K562 (cell line): ENCODE measurements around the gene ABCA13. TPM values are rescaled to one million over a fixed set of nuclear protein-coding genes. Genes with fewer than 3 reads are reported as not detected.

Source experiments
- ATAC-seq: fragments of 200-7000 bp; cut with Tn5 transposase; 3 replicates; pipeline ENCODE4 v1.9.1; 2020; ENCODE audit warnings: moderate library complexity
- BruUV-seq: library from RNA; stranded (reverse); fragments of 400-500 nt; replicated peaks from 2 replicates; lab custom pipeline; 2021; lab: Mats Ljungman, UMichigan
- CTCF ChIA-PET: fragments of 300-600 bp; formaldehyde crosslinking; extraction: SDS; loops from one replicate; lab custom pipeline; 2021; ENCODE audit warnings: low intra/inter-chr PET ratio; lab: Yijun Ruan, JAX
- POLR2A ChIA-PET: fragments of 300-600, 350-650 bp; sonication (Branson Sonifier 250); formaldehyde crosslinking; extraction: SDS; loops from one replicate; lab custom pipeline; 2021; ENCODE audit warnings: antibody characterized with exemption, inconsistent platforms; lab: Yijun Ruan, JAX
- DNase-seq, 4 experiments: peaks; one replicate each; pipeline versions ENCODE4 v3.0.0 to v3.0.0-alpha.2; 2011 to 2018; ENCODE audit warnings: low spot score in 3 of 4, mixed read lengths in 3 of 4; ENCODE audit errors: extremely low read depth in 1 of 4
- FAIRE-seq: peaks from 2 replicates; lab custom pipeline; 2011; peaks lifted over from hg19 to GRCh38; lab: Jason Lieb, UNC
- H2AFZ ChIP-seq: 2 replicates; pipeline ENCODE4 v1.6.0; 2011; ENCODE audit warnings: low read depth, low read length, control low read depth, inconsistent platforms
- H3K27ac ChIP-seq: fragments of 200-600 bp; 3 replicates; pipeline ENCODE4 v1.8.0; 2011; ENCODE audit warnings: low read depth, mild to moderate bottlenecking, control low read depth, inconsistent platforms, low read length, moderate library complexity, mixed read lengths; ENCODE audit errors: extremely low read depth
- H3K27me3 ChIP-seq, 2 experiments: fragments of 300-600 bp in 1 of 2; 2 replicates in 1 of 2; 3 replicates in 1 of 2; pipeline versions ENCODE4 v1.6.0 to v1.8.0; 2011; ENCODE audit warnings: inconsistent platforms in 2 of 2, low read length in 2 of 2, mild to moderate bottlenecking in 1 of 2, mixed read lengths in 1 of 2, moderate library complexity in 1 of 2; ENCODE audit not compliant: control insufficient read depth in 2 of 2, insufficient read depth in 2 of 2
- H3K36me3 ChIP-seq: fragments of 300-600 bp; 3 replicates; pipeline ENCODE4 v1.8.0; 2011; ENCODE audit warnings: mild to moderate bottlenecking, low read length, inconsistent platforms; ENCODE audit not compliant: control insufficient read depth, insufficient read depth
- H3K4me1 ChIP-seq, 2 experiments: fragments of 200-600 bp in 1 of 2; replicated peaks in 1 of 2; 2 replicates in 1 of 2; 3 replicates in 1 of 2; pipeline versions ENCODE4 v1.5.1 to v1.8.0; 2011; ENCODE audit warnings: inconsistent platforms in 2 of 2, low read length in 2 of 2, mild to moderate bottlenecking in 1 of 2, mixed read lengths in 1 of 2, moderate library complexity in 1 of 2; ENCODE audit not compliant: control insufficient read depth in 2 of 2, insufficient read depth in 2 of 2
- H3K4me2 ChIP-seq: 2 replicates; pipeline ENCODE4 v1.6.1; 2011; ENCODE audit warnings: low read length, control low read depth, inconsistent platforms, mixed read lengths; ENCODE audit not compliant: insufficient read depth
- H3K4me3 ChIP-seq: fragments of 200-600 bp; sonication (generic), shearing (Covaris generic); 2 replicates; pipeline ENCODE4 v1.5.1; 2016; ENCODE audit warnings: control low read depth, inconsistent platforms
- H3K79me2 ChIP-seq: fragments of 200-600 bp; 3 replicates; pipeline ENCODE4 v1.8.0; 2011; ENCODE audit warnings: low read length, inconsistent platforms; ENCODE audit not compliant: control insufficient read depth, insufficient read depth
- H3K9ac ChIP-seq, 2 experiments: 2 replicates each; pipeline versions ENCODE4 v1.6.0 to v1.6.1; 2011; ENCODE audit warnings: low read depth in 2 of 2, low read length in 2 of 2, control low read depth in 1 of 2, inconsistent platforms in 1 of 2, mild to moderate bottlenecking in 1 of 2, mixed read lengths in 1 of 2; ENCODE audit not compliant: insufficient read depth in 1 of 2
- H3K9me1 ChIP-seq: one replicate; pipeline ENCODE4 v1.6.0; 2011; ENCODE audit warnings: inconsistent platforms, mild to moderate bottlenecking, low read length, moderate library complexity; ENCODE audit not compliant: control insufficient read depth, insufficient read depth
- H3K9me3 ChIP-seq: replicated peaks from 2 replicates; pipeline ENCODE4 v1.5.1; 2011; ENCODE audit warnings: low read depth, low read length, inconsistent platforms; ENCODE audit not compliant: control insufficient read depth, insufficient read depth
- H4K20me1 ChIP-seq: replicated peaks from 2 replicates; pipeline ENCODE4 v1.6.1; 2011; ENCODE audit warnings: low read length, inconsistent platforms, mixed read lengths; ENCODE audit not compliant: control insufficient read depth, insufficient read depth
- CBFB ChIP-seq: sonication (generic); formaldehyde crosslinking; IDR thresholded peaks from 2 replicates; pipeline ENCODE4 v1.4.0; 2020; ENCODE audit warnings: mild to moderate bottlenecking, missing genetic modification reagents
- ETV6 ChIP-seq, 3 experiments: fragments of 150-350 bp in 1 of 3; sonication (generic) in 1 of 3; formaldehyde crosslinking in 1 of 3; IDR thresholded peaks; 2 replicates each; pipeline versions ENCODE4 v1.6.1 to v1.8.0; 2014 to 2022; ENCODE audit warnings: borderline replicate concordance in 2 of 3, low read depth in 2 of 3, antibody characterized with exemption in 1 of 3, low read length in 1 of 3, mild to moderate bottlenecking in 1 of 3, missing genetic modification reagents in 1 of 3
- MED1 ChIP-seq: sonication (generic); formaldehyde crosslinking; IDR thresholded peaks from 2 replicates; pipeline ENCODE4 v1.8.1; 2023; ENCODE audit warnings: missing genetic modification reagents, borderline replicate concordance
- PHB2 ChIP-seq: fragments of 450-650 bp; IDR thresholded peaks from 2 replicates; pipeline ENCODE4 v1.6.1; 2017; ENCODE audit warnings: low read depth
- WGBS: fragments of 100-300 bp; shearing (Covaris generic); methylation state at CpG from one replicate; pipeline ENCODE4 v1.1.6; 2016; ENCODE audit warnings: low coverage, mixed read lengths; ENCODE audit not compliant: insufficient coverage; ENCODE audit errors: missing lambda C conversion rate; 5-methylcytosine and 5-hydroxymethylcytosine counted together
- in situ Hi-C: fragments of 300-500 bp; cut with MboI; formaldehyde crosslinking; loops from 4 replicates; pipeline ENCODE4 v1.15.0; 2018; ENCODE audit warnings: inconsistent platforms, mixed read lengths
- intact Hi-C: fragments of 100-400 bp; cut with micrococcal nuclease; formaldehyde crosslinking; loops from 2 replicates; pipeline ENCODE4 v1.14.2; 2022
- polyA plus RNA-seq, 8 experiments: library from polyadenylated mRNA; depleted of rRNA in 4 of 8; stranded (reverse) in 5 of 8; unstranded in 3 of 8; fragments of >200 nt; fragmentation: Nextera tagmentation in 2 of 8; fragmentation: Illumina TruSeq in 1 of 8; extraction: Ambion mirVana in 2 of 8; extraction: Trizol in 1 of 8; gene quantifications; 2 replicates each; pipeline versions ENCODE4 v1.2.1 to v1.2.3, GENCODE V29; 2011 to 2014; ENCODE audit warnings: inconsistent platforms in 1 of 8, missing spikeins in 1 of 8
- total RNA-seq, 7 experiments: library from RNA; depleted of rRNA in 6 of 7; stranded (reverse); fragments of >200 nt in 6 of 7; fragmentation: Illumina TruSeq in 2 of 7; extraction: Trizol in 2 of 7; gene quantifications; 2 replicates each; pipeline versions ENCODE4 v1.2.1 to v1.2.3, GENCODE V29; 2011 to 2021; ENCODE audit warnings: low replicate concordance in 1 of 7
- TF ChIP-seq, protein P1 (sequence below): fragments of 450-650 bp; IDR thresholded peaks from 2 replicates; pipeline ENCODE4 v1.6.1; 2018; ENCODE audit not compliant: partially characterized antibody

The ABCA13 gene
- total and polyA plus RNA-seq, 9 of the 15 experiments (the other 6 are each of a cell fraction or from before 2014, with no cell fraction given) = 0.14 to 1.5 (median 0.38) TPM

DNA sequence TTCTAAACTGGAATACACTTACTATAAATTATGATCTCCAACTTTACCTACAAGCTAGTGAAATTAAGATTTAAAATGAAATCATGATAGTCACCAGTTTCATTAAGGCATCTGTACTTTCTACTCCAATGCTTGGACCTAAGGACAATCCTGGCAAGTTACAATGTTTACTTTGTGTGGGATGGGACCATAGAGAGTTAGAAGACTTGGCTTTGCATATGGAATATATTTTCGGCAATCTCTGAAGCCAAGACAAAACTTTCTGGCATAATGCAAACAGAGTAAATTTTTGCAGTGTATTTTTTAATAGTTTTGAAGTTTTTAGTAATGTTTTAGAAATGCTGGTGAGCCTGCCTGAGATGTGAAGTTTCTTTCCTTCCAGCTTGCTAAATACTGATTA, 248.9 kb downstream of the ABCA13 start:
- no peak overlapping the region for H3K4me2 ChIP-seq
- no peaks in the 10 kb centered on the region for H3K27me3 ChIP-seq
- DNase-seq (no peak), ATAC-seq (no peak), FAIRE-seq (no peak)
- H3K9me3 ChIP-seq = no peaks in the 10 kb centered on the region
- TF ChIP-seq, protein P1, sequence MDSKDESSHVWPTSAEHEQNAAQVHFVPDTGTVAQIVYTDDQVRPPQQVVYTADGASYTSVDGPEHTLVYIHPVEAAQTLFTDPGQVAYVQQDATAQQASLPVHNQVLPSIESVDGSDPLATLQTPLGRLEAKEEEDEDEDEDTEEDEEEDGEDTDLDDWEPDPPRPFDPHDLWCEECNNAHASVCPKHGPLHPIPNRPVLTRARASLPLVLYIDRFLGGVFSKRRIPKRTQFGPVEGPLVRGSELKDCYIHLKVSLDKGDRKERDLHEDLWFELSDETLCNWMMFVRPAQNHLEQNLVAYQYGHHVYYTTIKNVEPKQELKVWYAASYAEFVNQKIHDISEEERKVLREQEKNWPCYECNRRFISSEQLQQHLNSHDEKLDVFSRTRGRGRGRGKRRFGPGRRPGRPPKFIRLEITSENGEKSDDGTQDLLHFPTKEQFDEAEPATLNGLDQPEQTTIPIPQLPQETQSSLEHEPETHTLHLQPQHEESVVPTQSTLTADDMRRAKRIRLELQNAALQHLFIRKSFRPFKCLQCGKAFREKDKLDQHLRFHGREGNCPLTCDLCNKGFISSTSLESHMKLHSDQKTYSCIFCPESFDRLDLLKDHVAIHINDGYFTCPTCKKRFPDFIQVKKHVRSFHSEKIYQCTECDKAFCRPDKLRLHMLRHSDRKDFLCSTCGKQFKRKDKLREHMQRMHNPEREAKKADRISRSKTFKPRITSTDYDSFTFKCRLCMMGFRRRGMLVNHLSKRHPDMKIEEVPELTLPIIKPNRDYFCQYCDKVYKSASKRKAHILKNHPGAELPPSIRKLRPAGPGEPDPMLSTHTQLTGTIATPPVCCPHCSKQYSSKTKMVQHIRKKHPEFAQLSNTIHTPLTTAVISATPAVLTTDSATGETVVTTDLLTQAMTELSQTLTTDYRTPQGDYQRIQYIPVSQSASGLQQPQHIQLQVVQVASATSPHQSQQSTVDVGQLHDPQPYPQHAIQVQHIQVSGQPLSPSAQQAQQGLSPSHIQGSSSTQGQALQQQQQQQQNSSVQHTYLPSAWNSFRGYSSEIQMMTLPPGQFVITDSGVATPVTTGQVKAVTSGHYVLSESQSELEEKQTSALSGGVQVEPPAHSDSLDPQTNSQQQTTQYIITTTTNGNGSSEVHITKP = no peak
- TF ChIP-seq ETV6 (IDR thresholded peaks at IDR 0.05; ENCODE audit: borderline replicate concordance in 1 of 2, low read depth in 2 of 2, low read length in 1 of 2) = no peak
- TF ChIP-seq ETV6 (CRISPR knock-in tag; IDR thresholded peaks at IDR 0.05; ENCODE audit: borderline replicate concordance) = no peak
- no peak for TF ChIP-seq MED1 (CRISPR knock-in tag)
- no peak for TF ChIP-seq CBFB
- no peak for TF ChIP-seq PHB2
- CTCF ChIA-PET = no interaction called here
- H3K9ac ChIP-seq = no peak overlapping the region
- H3K9me1 ChIP-seq = no peaks in the 10 kb centered on the region
- H3K4me3 ChIP-seq = no peak overlapping the region
- H3K36me3 ChIP-seq = no peaks in the 10 kb centered on the region
- H3K4me1 ChIP-seq = no peaks in the 10 kb centered on the region
- POLR2A ChIA-PET = no interaction called here
- no peaks in the 10 kb centered on the region for H4K20me1 ChIP-seq
- intact Hi-C loops (no loop called here), in situ Hi-C loops (no loop called here)
- H3K27ac ChIP-seq = no peak overlapping the region
- H3K79me2 ChIP-seq = no peaks in the 10 kb centered on the region
- WGBS = 0% methylated on average over 1 of the region's 1 CpG
- BruUV-seq = no TSS peak
- no peak overlapping the region for H2AFZ ChIP-seq
